DMS53 treated with DMSO at 0.1 percent for 48 hours (cell line): ENCODE data around the gene HNRNPUL1.
"Not testable (repeated sequence)": the region's sequence is repeated elsewhere in the genome, so short reads cannot be mapped to it uniquely, and the experiment has no call there.

Source experiments
- DNase-seq: peaks from one replicate; lab custom pipeline; 2025; ENCODE audit not compliant: unreplicated experiment; lab: John Stamatoyannopoulos, UW

HNRNPUL1 gene

GRCh38 chr19:41263850-41264580 is at the start of gene HNRNPUL1:
Gene HNRNPUL1 (plus strand): TSS chr19:41264372. CDS start chr19:41264504, 132 bp downstream.
- peak; percentile 100 for DNase-seq

GRCh38 chr19:41217741-41218140 is 46.4 kb upstream of the HNRNPUL1 start:
- no peak for DNase-seq

GRCh38 chr19:41218249-41218614 is 45.9 kb upstream of the HNRNPUL1 start:
- DNase-seq = no peak

- no peak for DNase-seq
Measured at GRCh38 chr19:41218615-41219507, 45.3 kb upstream of the HNRNPUL1 start, which contains the start of gene AXL. Gene AXL (plus strand): TSS chr19:41219223. CDS start chr19:41219393, 170 bp downstream.

GRCh38 chr19:41219924-41220567 is 44.1 kb upstream of the HNRNPUL1 start:
- no peak for DNase-seq

GRCh38 chr19:41220811-41221210 is 43.4 kb upstream of the HNRNPUL1 start:
- no peak for DNase-seq

- DNase-seq = no peak
Measured at GRCh38 chr19:41221514-41222205, 42.5 kb upstream of the HNRNPUL1 start.

GRCh38 chr19:41222240-41222639 is 41.9 kb upstream of the HNRNPUL1 start:
- no peak for DNase-seq

GRCh38 chr19:41223431-41224234 is 40.5 kb upstream of the HNRNPUL1 start:
- no peak for DNase-seq

GRCh38 chr19:41224632-41225031 is 39.5 kb upstream of the HNRNPUL1 start:
- DNase-seq = no peak

GRCh38 chr19:41225238-41226052 is 38.7 kb upstream of the HNRNPUL1 start:
- DNase-seq = no peak

- no peak for DNase-seq
Measured at GRCh38 chr19:41226053-41226873, 37.9 kb upstream of the HNRNPUL1 start.

- no peak for DNase-seq
Measured at GRCh38 chr19:41226874-41227390, 37.2 kb upstream of the HNRNPUL1 start.

GRCh38 chr19:41228486-41228885 is 35.7 kb upstream of the HNRNPUL1 start:
- no peak for DNase-seq

GRCh38 chr19:41229338-41229737 is 34.8 kb upstream of the HNRNPUL1 start:
- not testable (repeated sequence) for DNase-seq

GRCh38 chr19:41230067-41230857 is 33.9 kb upstream of the HNRNPUL1 start:
- no peak for DNase-seq

GRCh38 chr19:41232686-41233085 is 31.5 kb upstream of the HNRNPUL1 start:
- no peak for DNase-seq
